OCI-LY3 (cell line): ENCODE results near the gene FAM107B.

Experiments used
- CTCF ChIP-seq: fragments of 200-600, 300-600 bp; sonication (generic); IDR thresholded peaks from 2 replicates; pipeline ENCODE4 v1.5.1; 2014; ENCODE audit warnings: antibody characterized with exemption, low read length, low read depth
- EZH2phosphoT487 ChIP-seq: fragments of 200-600 bp; shearing (Covaris generic); IDR thresholded peaks from 2 replicates; pipeline ENCODE4 v1.6.1; 2018; ENCODE audit warnings: antibody characterized with exemption, mixed run types, low read depth

GRCh38 chr10:14543046-14543903 is 231.4 kb downstream of the FAM107B start:
- TF ChIP-seq CTCF: 0 out of 2 replicates have a peak, but pooled peaks have one; percentile 10
- no peak for TF ChIP-seq EZH2phosphoT487
